Neuronal stem cell (in vitro differentiated cells): ENCODE results near the gene ARID4B.

Source experiments
- DNase-seq: peaks from one replicate; pipeline ENCODE4 v3.0.0-alpha.2; 2013; ENCODE audit warnings: low spot score
- H2AFZ ChIP-seq: one replicate; pipeline ENCODE4 v1.6.1; 2013; ENCODE audit warnings: mild to moderate bottlenecking, low read length, inconsistent platforms
- H2AK5ac ChIP-seq: 2 replicates; pipeline ENCODE4 v1.6.1; 2013; ENCODE audit warnings: low read depth, mild to moderate bottlenecking, inconsistent platforms, low read length, moderate library complexity, mixed read lengths
- H2BK120ac ChIP-seq: 2 replicates; pipeline ENCODE4 v1.6.1; 2013; ENCODE audit warnings: low read depth, mild to moderate bottlenecking, inconsistent platforms, low read length, moderate library complexity, mixed read lengths
- H2BK12ac ChIP-seq: one replicate; pipeline ENCODE4 v1.6.1; 2013; ENCODE audit warnings: low read length, inconsistent platforms
- H2BK15ac ChIP-seq: 2 replicates; pipeline ENCODE4 v1.6.1; 2013; ENCODE audit warnings: mild to moderate bottlenecking, low read length, inconsistent platforms, mixed read lengths
- H2BK5ac ChIP-seq: one replicate; pipeline ENCODE4 v1.6.1; 2013; ENCODE audit warnings: inconsistent platforms, mild to moderate bottlenecking, low read length, moderate library complexity
- H3K14ac ChIP-seq: one replicate; pipeline ENCODE4 v1.6.1; 2013; ENCODE audit warnings: low read length, inconsistent platforms
- H3K18ac ChIP-seq: 2 replicates; pipeline ENCODE4 v1.6.1; 2013; ENCODE audit warnings: low read length, inconsistent platforms
- H3K23ac ChIP-seq: 2 replicates; pipeline ENCODE4 v1.6.1; 2013; ENCODE audit warnings: low read depth, mild to moderate bottlenecking, mixed read lengths, low read length, inconsistent platforms; ENCODE audit not compliant: poor library complexity
- H3K27ac ChIP-seq: replicated peaks from 3 replicates; pipeline ENCODE4 v1.5.1; 2013; ENCODE audit warnings: low read length, inconsistent platforms
- H3K27me3 ChIP-seq, 3 experiments: 2 replicates each; pipeline ENCODE4 v1.6.1; 2013; ENCODE audit warnings: low read length in 3 of 3, mild to moderate bottlenecking in 2 of 3, inconsistent platforms in 1 of 3, low read depth in 1 of 3, mixed read lengths in 1 of 3, moderate library complexity in 1 of 3; ENCODE audit not compliant: control insufficient read depth in 3 of 3, insufficient read depth in 3 of 3
- H3K36me3 ChIP-seq, 2 donors: replicated peaks in 1 of 2; 2 replicates each; pipeline ENCODE4 v1.6.1; 2013; ENCODE audit warnings: low read length in 2 of 2; ENCODE audit not compliant: control insufficient read depth in 2 of 2, insufficient read depth in 2 of 2
- H3K4ac ChIP-seq: 2 replicates; pipeline ENCODE4 v1.6.1; 2013; ENCODE audit warnings: inconsistent platforms, mild to moderate bottlenecking, low read length, moderate library complexity
- H3K4me1 ChIP-seq, 2 donors: 1 replicate in 1 of 2; 2 replicates in 1 of 2; pipeline ENCODE4 v1.6.1; 2013; ENCODE audit warnings: low read length in 2 of 2, low read depth in 1 of 2; ENCODE audit not compliant: control insufficient read depth in 2 of 2, insufficient read depth in 1 of 2
- H3K4me2 ChIP-seq: one replicate; pipeline ENCODE4 v1.6.1; 2013; ENCODE audit warnings: mild to moderate bottlenecking, low read length, inconsistent platforms; ENCODE audit not compliant: insufficient read depth, poor library complexity, severe bottlenecking
- H3K4me3 ChIP-seq, 2 donors: 2 replicates each; pipeline ENCODE4 v1.5.1; 2013; ENCODE audit warnings: low read length in 2 of 2, mild to moderate bottlenecking in 2 of 2, inconsistent platforms in 1 of 2, moderate library complexity in 1 of 2
- H3K79me1 ChIP-seq: one replicate; pipeline ENCODE4 v1.6.1; 2013; ENCODE audit warnings: low read depth, mild to moderate bottlenecking, inconsistent platforms, low read length, moderate library complexity
- H3K9ac ChIP-seq: one replicate; pipeline ENCODE4 v1.6.1; 2013; ENCODE audit warnings: mild to moderate bottlenecking, low read depth, low read length, inconsistent platforms; ENCODE audit not compliant: poor library complexity
- H3K9me3 ChIP-seq, 2 donors: replicated peaks in 1 of 2; 2 replicates each; pipeline versions ENCODE3 to v1.6.1; 2013; ENCODE audit warnings: low read length in 2 of 2, mild to moderate bottlenecking in 2 of 2, inconsistent platforms in 1 of 2, low read depth in 1 of 2, mixed read lengths in 1 of 2, moderate library complexity in 1 of 2; ENCODE audit not compliant: control insufficient read depth in 2 of 2, insufficient read depth in 1 of 2
- H4K8ac ChIP-seq: one replicate; pipeline ENCODE4 v1.6.1; 2013; ENCODE audit warnings: low read depth, mild to moderate bottlenecking, inconsistent platforms, low read length, moderate library complexity
- H4K91ac ChIP-seq: one replicate; pipeline ENCODE4 v1.6.1; 2013; ENCODE audit warnings: low read length, low read depth, mild to moderate bottlenecking, inconsistent platforms; ENCODE audit not compliant: poor library complexity
- WGBS, 2 donors: extraction: QIAGEN DNeasy Blood & Tissue Kit; methylation state at CpG; one replicate each; pipeline ENCODE4 v1.1.7; 2013; ENCODE audit warnings: missing lambda C conversion rate in 2 of 2, mixed read lengths in 1 of 2; ENCODE audit not compliant: insufficient read length in 2 of 2, insufficient replicate concordance in 1 of 2; ENCODE audit errors: extremely low coverage in 2 of 2; 5-methylcytosine and 5-hydroxymethylcytosine counted together

ARID4B gene

DNA sequence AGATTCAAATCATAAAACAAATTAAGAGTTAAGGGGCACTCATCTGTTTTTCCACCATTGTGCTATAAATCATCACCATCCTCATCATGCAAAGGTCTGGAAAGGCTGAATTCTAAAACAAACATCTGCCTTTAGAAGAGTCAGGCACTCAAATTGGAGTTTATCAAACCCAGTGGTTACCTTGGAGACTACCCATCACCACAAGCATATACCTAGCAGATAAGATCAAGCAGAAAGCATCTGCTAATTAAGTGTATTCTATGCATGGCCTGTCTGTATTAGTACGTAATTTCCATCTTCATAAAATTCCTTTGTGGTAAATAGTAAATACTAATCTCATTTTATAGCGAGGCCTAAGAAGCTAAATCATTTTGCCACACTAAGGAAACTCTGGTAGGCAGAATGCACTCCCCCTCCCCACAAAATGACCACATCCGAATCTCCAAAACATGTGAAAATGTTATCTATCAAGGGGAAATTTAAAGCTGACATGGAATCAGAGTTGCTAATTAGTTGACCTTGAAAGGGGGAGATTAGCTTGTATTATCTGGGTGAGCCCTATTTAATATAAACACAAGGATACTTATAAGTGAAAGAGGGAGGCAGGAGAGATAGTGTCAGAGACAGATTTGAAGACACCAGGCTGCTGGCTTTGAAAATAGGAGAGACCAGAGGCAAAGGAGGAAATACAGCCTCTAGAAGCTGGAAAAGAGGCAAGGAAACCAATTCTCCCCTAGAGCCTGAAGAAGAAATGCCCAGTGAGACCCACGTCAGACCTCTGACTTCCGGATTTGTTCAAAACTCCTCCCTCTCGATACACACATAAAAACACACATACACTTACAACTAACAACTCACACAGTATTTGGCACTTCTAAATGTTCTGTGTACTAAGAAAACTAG is 23.2 kb downstream of the ARID4B start:
- no peak overlapping the region for H3K4me2 ChIP-seq
- no peak overlapping the region for H2BK120ac ChIP-seq
- no peak overlapping the region for H3K4ac ChIP-seq
- no peak overlapping the region for H2AK5ac ChIP-seq
- no peak overlapping the region for H2AFZ ChIP-seq
- no peak overlapping the region for H4K91ac ChIP-seq
- no peak overlapping the region for H3K14ac ChIP-seq
- H3K4me1 ChIP-seq: no peaks in the 10 kb centered on the region
- H2BK15ac ChIP-seq: no peak overlapping the region
- no peak overlapping the region for H4K8ac ChIP-seq
- H3K27me3 ChIP-seq: no peaks in the 10 kb centered on the region
- no peaks in the 10 kb centered on the region for H3K9me3 ChIP-seq
- H3K36me3 ChIP-seq: peaks cover 0 to 3% of the 10 kb centered on the region in 2 donors
- peaks cover 4% of the 10 kb centered on the region for H3K79me1 ChIP-seq
- no peak overlapping the region for H2BK5ac ChIP-seq
- no peak overlapping the region for H2BK12ac ChIP-seq
- no peak for DNase-seq
- H3K4me3 ChIP-seq: no peak overlapping the region
- 100% methylated on average over 1 of the region's 6 CpGs; no CpG with 5 or more reads in 1 of the 2 donors for WGBS, 2 donors
- H3K27ac ChIP-seq: no peak overlapping the region
- no peak overlapping the region for H3K9ac ChIP-seq
- no peak overlapping the region for H3K23ac ChIP-seq
- no peak overlapping the region for H3K18ac ChIP-seq

- H3K9me3 ChIP-seq: peaks cover 0 to 5% of the 10 kb centered on the region in 2 donors
- no peak overlapping the region for H3K4me3 ChIP-seq
- H3K4me1 ChIP-seq: no peaks in the 10 kb centered on the region
- peaks cover 0 to 3% of the 10 kb centered on the region in 2 donors for H3K36me3 ChIP-seq
- no peak overlapping the region for H2BK15ac ChIP-seq
- no peak overlapping the region for H2BK120ac ChIP-seq
- H3K9ac ChIP-seq: no peak overlapping the region
- no peak for DNase-seq
- no peak overlapping the region for H2BK5ac ChIP-seq
- no peak overlapping the region for H4K91ac ChIP-seq
- H3K27ac ChIP-seq: no peak overlapping the region
- no peak overlapping the region for H3K18ac ChIP-seq
- no peak overlapping the region for H3K4me2 ChIP-seq
- no peak overlapping the region for H2AFZ ChIP-seq
- no peak overlapping the region for H3K23ac ChIP-seq
- no peak overlapping the region for H2AK5ac ChIP-seq
- H3K14ac ChIP-seq: no peak overlapping the region
- peaks cover 4% of the 10 kb centered on the region for H3K79me1 ChIP-seq
- no peak overlapping the region for H3K4ac ChIP-seq
- no peak overlapping the region for H4K8ac ChIP-seq
- no peaks in the 10 kb centered on the region for H3K27me3 ChIP-seq
- WGBS, 2 donors: no CpG with 5 or more reads among the region's 1 CpG
- no peak overlapping the region for H2BK12ac ChIP-seq
Measured at GRCh38 chr1:235302143-235302542, 25.8 kb downstream of the ARID4B start.

DNA sequence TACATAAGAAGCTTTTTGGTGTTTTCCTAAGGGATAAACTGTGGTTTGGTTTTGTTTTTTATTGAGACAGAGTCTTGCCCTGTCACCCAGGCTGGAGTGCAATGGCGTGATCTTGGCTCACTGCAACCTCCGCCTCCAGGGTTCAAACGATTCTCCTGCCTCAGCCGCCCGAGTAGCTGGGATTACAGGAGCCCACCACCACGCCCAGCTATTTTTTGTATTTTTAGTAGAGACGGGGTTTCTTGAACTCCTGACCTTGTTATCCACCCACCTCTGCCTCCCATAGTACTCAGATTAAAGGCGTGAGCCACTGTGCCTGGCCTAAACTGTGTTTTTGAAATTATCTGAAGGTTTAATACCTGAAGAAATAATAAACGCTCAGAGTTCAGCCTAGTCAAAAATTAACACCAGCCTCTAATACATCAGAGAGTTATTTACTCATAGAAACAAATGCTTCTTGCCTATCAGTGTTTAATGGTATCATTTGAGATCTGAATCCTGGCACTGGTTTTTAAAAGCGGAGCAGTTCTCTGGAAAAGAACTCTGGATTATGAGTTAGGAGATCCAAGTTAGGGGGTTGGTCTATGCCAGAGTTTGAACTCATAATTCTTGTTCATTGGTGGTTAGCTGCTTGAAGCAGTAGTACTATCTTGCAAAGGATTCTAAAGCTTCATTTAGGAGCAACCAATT is 28.7 kb downstream of the ARID4B start:
- no peak for DNase-seq
- H3K4me1 ChIP-seq: no peaks in the 10 kb centered on the region
- no peak overlapping the region for H3K14ac ChIP-seq
- no peak overlapping the region for H3K18ac ChIP-seq
- no peak overlapping the region for H3K4me2 ChIP-seq
- H2BK120ac ChIP-seq: no peak overlapping the region
- H2BK12ac ChIP-seq: no peak overlapping the region
- H2AFZ ChIP-seq: no peak overlapping the region
- peaks cover 0 to 18% of the 10 kb centered on the region in 2 donors for H3K9me3 ChIP-seq
- no CpG with 5 or more reads among the region's 10 CpGs for whole genome bisulfite sequencing, 2 donors
- no peak overlapping the region for H3K27ac ChIP-seq
- H2AK5ac ChIP-seq: no peak overlapping the region
- H3K4ac ChIP-seq: no peak overlapping the region
- H3K4me3 ChIP-seq: no peak overlapping the region
- H4K91ac ChIP-seq: no peak overlapping the region
- H3K79me1 ChIP-seq: peaks cover 6% of the 10 kb centered on the region
- H3K27me3 ChIP-seq: no peaks in the 10 kb centered on the region
- H3K23ac ChIP-seq: no peak overlapping the region
- H2BK5ac ChIP-seq: no peak overlapping the region
- H3K9ac ChIP-seq: no peak overlapping the region
- no peak overlapping the region for H2BK15ac ChIP-seq
- no peak overlapping the region for H4K8ac ChIP-seq
- H3K36me3 ChIP-seq: peaks cover 0 to 3% of the 10 kb centered on the region in 2 donors

DNA sequence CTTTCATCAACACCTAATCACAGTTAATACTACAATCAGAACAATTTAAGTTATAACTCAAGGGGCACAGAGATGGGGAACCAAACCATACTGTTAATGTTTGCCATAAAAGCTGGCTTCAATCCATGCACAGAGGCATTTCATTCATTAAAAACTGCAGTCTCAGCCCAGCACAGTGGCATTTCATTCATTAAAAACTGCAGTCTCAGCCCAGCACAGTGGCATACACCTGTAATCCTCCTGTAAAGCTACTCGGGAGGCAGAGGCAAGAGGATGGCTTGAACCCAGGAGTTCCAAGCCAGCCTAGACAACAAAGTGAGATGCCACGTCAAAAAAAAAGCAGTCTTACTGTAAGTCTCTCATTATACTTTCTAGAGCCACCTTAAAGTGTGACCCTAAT is 29.2 kb downstream of the ARID4B start:
- Histone ChIP-seq H3K4ac (no peak overlapping the region), H2BK5ac (no peak overlapping the region), H3K27me3 (no peaks in the 10 kb centered on the region), H3K4me1 (no peaks in the 10 kb centered on the region), H2BK12ac (no peak overlapping the region), H3K36me3 (no peaks in the 10 kb centered on the region), H3K14ac (no peak overlapping the region), H3K4me3 (no peak overlapping the region), H3K9ac (no peak overlapping the region), H3K79me1 (peaks cover 5% of the 10 kb centered on the region), H3K4me2 (no peak overlapping the region), H2BK15ac (no peak overlapping the region), H2BK120ac (no peak overlapping the region), H3K23ac (no peak overlapping the region), H2AFZ (no peak overlapping the region), H3K18ac (no peak overlapping the region), H2AK5ac (no peak overlapping the region), H4K8ac (no peak overlapping the region), H3K9me3 (peaks cover 0 to 18% of the 10 kb centered on the region in 2 donors), H3K27ac (no peak overlapping the region), H4K91ac (no peak overlapping the region)
- no peak for DNase-seq
- no CpG with 5 or more reads among the region's 2 CpGs for WGBS, 2 donors
